Astrocyte (in vitro differentiated cells and primary cell): Measurements from ENCODE around the gene CSNK1G3. TPM values are rescaled to one million over a fixed set of nuclear protein-coding genes. Genes with fewer than 3 reads are reported as not detected.

Source experiments
- DNase-seq: peaks from one replicate; pipeline ENCODE4 v3.0.0-alpha.2; 2010; ENCODE audit warnings: low read depth
- FAIRE-seq: peaks from 2 replicates; lab custom pipeline; 2011; peaks lifted over from hg19 to GRCh38; lab: Jason Lieb, UNC
- H2AFZ ChIP-seq: 2 replicates; pipeline ENCODE4 v1.6.0; 2012; ENCODE audit warnings: low read depth, low read length, inconsistent platforms
- H3K27ac ChIP-seq: 2 replicates; pipeline ENCODE4 v1.5.1; 2011; ENCODE audit warnings: low read depth, low read length, inconsistent platforms
- H3K27me3 ChIP-seq: 2 replicates; pipeline ENCODE4 v1.6.0; 2011; ENCODE audit warnings: low read length, inconsistent platforms; ENCODE audit not compliant: insufficient read depth
- H3K36me3 ChIP-seq: 2 replicates; pipeline ENCODE4 v1.5.1; 2011; ENCODE audit warnings: low read length, inconsistent platforms; ENCODE audit not compliant: insufficient read depth
- H3K4me1 ChIP-seq: 2 replicates; pipeline ENCODE4 v1.5.1; 2011; ENCODE audit warnings: low read length, inconsistent platforms; ENCODE audit not compliant: insufficient read depth
- H3K4me2 ChIP-seq: 2 replicates; pipeline ENCODE4 v1.6.0; 2012; ENCODE audit warnings: low read length, inconsistent platforms
- H3K4me3 ChIP-seq: 2 replicates; pipeline ENCODE4 v1.5.1; 2011; ENCODE audit warnings: low read depth, mild to moderate bottlenecking, low read length, inconsistent platforms; ENCODE audit not compliant: insufficient read depth
- H3K79me2 ChIP-seq: 2 replicates; pipeline ENCODE4 v1.6.0; 2012; ENCODE audit warnings: mild to moderate bottlenecking, low read length, inconsistent platforms; ENCODE audit not compliant: insufficient read depth
- H3K9ac ChIP-seq: 2 replicates; pipeline ENCODE4 v1.6.0; 2012; ENCODE audit warnings: mild to moderate bottlenecking, low read length, inconsistent platforms
- H3K9me3 ChIP-seq: 2 replicates; pipeline ENCODE4 v1.5.1; 2012; ENCODE audit warnings: low read depth, mild to moderate bottlenecking, low read length, inconsistent platforms; ENCODE audit not compliant: insufficient read depth
- H4K20me1 ChIP-seq: 2 replicates; pipeline ENCODE4 v1.6.0; 2012; ENCODE audit warnings: low read length, inconsistent platforms; ENCODE audit not compliant: insufficient read depth
- H3K27ac Mint-ChIP-seq: one replicate; pipeline ENCODE4 v1.8.0; 2021; ENCODE audit warnings: mild to moderate bottlenecking, mixed read lengths; ENCODE audit not compliant: unreplicated experiment
- H3K27me3 Mint-ChIP-seq: one replicate; pipeline ENCODE4 v1.8.0; 2021; ENCODE audit warnings: low read depth, mixed read lengths; ENCODE audit not compliant: unreplicated experiment
- H3K36me3 Mint-ChIP-seq: one replicate; pipeline ENCODE4 v1.8.0; 2021; ENCODE audit warnings: low read depth, mixed read lengths; ENCODE audit not compliant: unreplicated experiment
- H3K4me1 Mint-ChIP-seq: one replicate; pipeline ENCODE4 v1.8.0; 2021; ENCODE audit warnings: low read depth, mixed read lengths; ENCODE audit not compliant: unreplicated experiment
- H3K4me3 Mint-ChIP-seq: one replicate; pipeline ENCODE4 v1.8.0; 2021; ENCODE audit warnings: mild to moderate bottlenecking, moderate library complexity, mixed read lengths; ENCODE audit not compliant: unreplicated experiment
- H3K9me3 Mint-ChIP-seq: one replicate; pipeline ENCODE4 v1.8.0; 2021; ENCODE audit warnings: mild to moderate bottlenecking, mixed read lengths; ENCODE audit not compliant: unreplicated experiment
- CTCF ChIP-seq: IDR thresholded peaks from 2 replicates; pipeline ENCODE4 v1.5.1; 2011; ENCODE audit warnings: low read depth, mild to moderate bottlenecking, inconsistent platforms, low read length, moderate library complexity; ENCODE audit not compliant: insufficient read depth
- EZH2 ChIP-seq: IDR thresholded peaks from 2 replicates; pipeline ENCODE4 v1.6.1; 2012; ENCODE audit warnings: mild to moderate bottlenecking, low read length, inconsistent platforms; ENCODE audit not compliant: insufficient read depth
- total RNA-seq: library from RNA; stranded (reverse); gene quantifications from 2 replicates; pipeline ENCODE4 v1.2.1, GENCODE V29; 2021

CSNK1G3 gene
- total RNA-seq, 1 donor from 2014 or later: 59.4 TPM

DNA sequence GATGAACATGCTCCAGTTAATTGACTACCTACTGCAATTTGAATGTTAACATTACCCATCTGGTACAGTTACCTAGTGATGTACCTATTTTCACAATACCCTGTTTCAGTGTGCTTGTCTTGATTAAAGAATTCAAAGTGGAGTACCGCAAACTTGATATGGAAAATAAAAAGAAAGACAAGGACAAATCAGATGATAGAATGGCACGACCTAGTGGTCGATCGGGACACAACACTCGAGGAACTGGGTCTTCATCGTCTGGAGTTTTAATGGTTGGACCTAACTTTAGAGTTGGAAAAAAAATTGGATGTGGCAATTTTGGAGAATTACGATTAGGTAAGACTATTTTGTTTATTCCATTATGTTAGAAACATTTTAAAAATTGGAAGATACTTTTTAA, 33.5 kb downstream of the CSNK1G3 start:
- Histone ChIP-seq H3K79me2 (peaks cover 75% of the 10 kb centered on the region), H3K27me3 (no peaks in the 10 kb centered on the region), H3K4me2 (no peak overlapping the region), H3K9me3 (no peaks in the 10 kb centered on the region), H2AFZ (no peak overlapping the region), H3K27ac (no peak overlapping the region), H3K4me3 (no peak overlapping the region), H3K36me3 (no peaks in the 10 kb centered on the region), H3K4me1 (no peaks in the 10 kb centered on the region), H4K20me1 (peaks cover 60% of the 10 kb centered on the region), H3K9ac (no peak overlapping the region)
- no peak overlapping the region for H3K4me3 Mint-ChIP-seq
- H3K27me3 Mint-ChIP-seq: no peaks in the 10 kb centered on the region
- H3K36me3 Mint-ChIP-seq: peaks cover 2% of the 10 kb centered on the region
- no peak overlapping the region for H3K27ac Mint-ChIP-seq
- no peaks in the 10 kb centered on the region for H3K9me3 Mint-ChIP-seq
- no peak for DNase-seq
- no peak for FAIRE-seq
- no peak for TF ChIP-seq EZH2
- peak; percentile 49 for TF ChIP-seq CTCF
- peaks cover 18% of the 10 kb centered on the region for H3K4me1 Mint-ChIP-seq

DNA sequence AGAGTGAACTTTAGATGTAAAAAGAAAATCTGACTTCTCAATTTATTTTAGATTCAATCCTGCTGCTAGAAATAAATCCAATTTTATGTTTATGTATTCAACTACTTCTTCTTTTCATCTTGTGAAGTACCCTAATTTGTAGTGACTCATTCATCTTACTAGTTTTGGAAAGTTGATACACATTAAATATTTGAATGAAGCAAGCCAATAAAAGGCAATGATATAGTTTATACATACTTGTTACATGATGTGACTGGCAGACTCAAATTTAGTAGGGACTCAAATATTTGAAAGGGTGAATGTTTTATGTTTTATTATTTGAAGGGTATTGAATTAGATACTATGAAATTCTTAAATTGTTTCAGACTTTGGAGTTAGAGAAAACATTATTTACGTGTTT, 34.7 kb downstream of the CSNK1G3 start:
- H3K36me3 Mint-ChIP-seq: peaks cover 2% of the 10 kb centered on the region
- H3K9me3 Mint-ChIP-seq: no peaks in the 10 kb centered on the region
- peaks cover 18% of the 10 kb centered on the region for H3K4me1 Mint-ChIP-seq

More for the DNA sequence above, 34.7 kb downstream of the CSNK1G3 start:
- DNase-seq: no peak
- H2AFZ ChIP-seq: no peak overlapping the region
- H3K9me3 ChIP-seq: no peaks in the 10 kb centered on the region
- Mint-ChIP-seq H3K27me3 (no peaks in the 10 kb centered on the region), H3K27ac (no peak overlapping the region), H3K4me3 (no peak overlapping the region)
- H3K9ac ChIP-seq: no peak overlapping the region
- H3K27me3 ChIP-seq: no peaks in the 10 kb centered on the region
- H4K20me1 ChIP-seq: peaks cover 50% of the 10 kb centered on the region
- FAIRE-seq: no peak
- TF ChIP-seq CTCF: no peak
- TF ChIP-seq EZH2: no peak
- peaks cover 64% of the 10 kb centered on the region for H3K79me2 ChIP-seq
- no peaks in the 10 kb centered on the region for H3K4me1 ChIP-seq
- no peaks in the 10 kb centered on the region for H3K36me3 ChIP-seq
- H3K4me2 ChIP-seq: no peak overlapping the region
- no peak overlapping the region for H3K27ac ChIP-seq
- no peak overlapping the region for H3K4me3 ChIP-seq
